IPS-20b (cell line): ENCODE data around the gene NXPH4.

ENCODE experiments used
- H3K27ac ChIP-seq: one replicate; pipeline ENCODE4 v1.5.1; 2013; ENCODE audit warnings: low read length
- H3K27me3 ChIP-seq: 2 replicates; pipeline ENCODE4 v1.6.1; 2013; ENCODE audit warnings: mild to moderate bottlenecking, low read length, inconsistent platforms; ENCODE audit not compliant: insufficient read depth
- H3K36me3 ChIP-seq: 2 replicates; pipeline ENCODE4 v1.6.1; 2013; ENCODE audit warnings: low read depth, mild to moderate bottlenecking, inconsistent platforms, low read length, moderate library complexity; ENCODE audit not compliant: insufficient read depth
- H3K4me1 ChIP-seq: 2 replicates; pipeline ENCODE4 v1.6.1; 2013; ENCODE audit warnings: mild to moderate bottlenecking, control low read depth, inconsistent platforms, low read length, moderate library complexity; ENCODE audit not compliant: insufficient read depth
- H3K4me3 ChIP-seq: 2 replicates; pipeline ENCODE4 v1.5.1; 2013; ENCODE audit warnings: mild to moderate bottlenecking, low read length, inconsistent platforms
- H3K9ac ChIP-seq: 2 replicates; pipeline ENCODE4 v1.6.1; 2013; ENCODE audit warnings: low read depth, mild to moderate bottlenecking, inconsistent platforms, low read length, moderate library complexity
- H3K9me3 ChIP-seq: 2 replicates; pipeline ENCODE4 v1.6.1; 2013; ENCODE audit warnings: mild to moderate bottlenecking, low read depth, low read length, inconsistent platforms; ENCODE audit not compliant: insufficient read depth

The NXPH4 gene

GRCh38 chr12:57196439-57196838 lies 20.2 kb upstream of the NXPH4 start:
- Histone ChIP-seq H3K4me3 (no peak overlapping the region), H3K36me3 (peaks cover 97% of the 10 kb centered on the region), H3K27me3 (no peaks in the 10 kb centered on the region), H3K27ac (no peak overlapping the region), H3K9me3 (no peaks in the 10 kb centered on the region), H3K9ac (no peak overlapping the region), H3K4me1 (no peaks in the 10 kb centered on the region)

DNA sequence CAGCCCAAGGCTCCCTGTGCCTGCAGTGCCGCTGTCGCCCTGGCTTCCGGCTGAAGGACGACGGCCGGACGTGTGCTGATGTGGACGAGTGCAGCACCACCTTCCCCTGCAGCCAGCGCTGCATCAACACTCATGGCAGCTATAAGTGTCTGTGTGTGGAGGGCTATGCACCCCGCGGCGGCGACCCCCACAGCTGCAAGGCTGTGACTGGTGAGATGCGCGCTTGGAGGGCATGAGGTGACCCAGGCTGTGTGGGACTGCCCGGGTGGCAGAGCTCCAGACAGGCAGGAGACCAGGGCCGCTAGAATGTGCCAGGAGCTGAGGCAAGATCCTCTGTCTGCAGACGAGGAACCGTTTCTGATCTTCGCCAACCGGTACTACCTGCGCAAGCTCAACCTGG lies 19.6 kb upstream of the NXPH4 start:
- no peaks in the 10 kb centered on the region for H3K27me3 ChIP-seq
- H3K4me1 ChIP-seq, result no peaks in the 10 kb centered on the region
- H3K36me3 ChIP-seq, result peaks cover 97% of the 10 kb centered on the region
- no peak overlapping the region for H3K27ac ChIP-seq
- H3K9me3 ChIP-seq, result no peaks in the 10 kb centered on the region
- H3K4me3 ChIP-seq, result no peak overlapping the region
- H3K9ac ChIP-seq, result no peak overlapping the region

DNA sequence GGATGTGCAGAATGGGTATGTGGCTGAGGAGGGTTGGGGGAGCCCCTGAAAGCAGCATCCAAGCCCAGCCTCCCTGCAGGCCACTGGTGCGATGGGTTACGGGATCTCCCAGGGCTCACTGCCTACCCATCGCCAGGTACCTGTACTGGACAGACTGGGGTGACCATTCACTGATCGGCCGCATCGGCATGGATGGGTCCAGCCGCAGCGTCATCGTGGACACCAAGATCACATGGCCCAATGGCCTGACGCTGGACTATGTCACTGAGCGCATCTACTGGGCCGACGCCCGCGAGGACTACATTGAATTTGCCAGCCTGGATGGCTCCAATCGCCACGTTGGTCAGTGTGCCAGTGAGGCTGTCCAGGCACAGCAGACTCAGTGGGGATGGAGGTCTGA lies 18.3 kb upstream of the NXPH4 start:
- Histone ChIP-seq H3K27ac (no peak overlapping the region), H3K9me3 (no peaks in the 10 kb centered on the region), H3K36me3 (peaks cover 96% of the 10 kb centered on the region), H3K27me3 (no peaks in the 10 kb centered on the region), H3K4me3 (no peak overlapping the region), H3K9ac (no peak overlapping the region), H3K4me1 (no peaks in the 10 kb centered on the region)

DNA sequence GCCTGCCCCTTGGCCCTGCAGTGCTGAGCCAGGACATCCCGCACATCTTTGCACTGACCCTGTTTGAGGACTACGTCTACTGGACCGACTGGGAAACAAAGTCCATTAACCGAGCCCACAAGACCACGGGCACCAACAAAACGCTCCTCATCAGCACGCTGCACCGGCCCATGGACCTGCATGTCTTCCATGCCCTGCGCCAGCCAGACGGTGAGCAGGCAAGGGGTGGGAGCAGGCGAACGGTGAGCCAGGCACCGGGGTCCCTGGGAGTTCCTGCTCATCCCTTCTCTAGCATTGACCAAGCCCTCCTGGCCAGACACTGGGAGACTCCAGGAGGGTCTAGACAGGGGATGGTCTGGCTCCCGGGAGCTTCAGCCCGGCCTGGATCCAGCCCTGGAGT lies 17.4 kb upstream of the NXPH4 start:
- H3K9me3 ChIP-seq, result no peaks in the 10 kb centered on the region
- peaks cover 96% of the 10 kb centered on the region for H3K36me3 ChIP-seq
- no peak overlapping the region for H3K4me3 ChIP-seq
- H3K27me3 ChIP-seq, result no peaks in the 10 kb centered on the region
- H3K9ac ChIP-seq, result no peak overlapping the region
- no peaks in the 10 kb centered on the region for H3K4me1 ChIP-seq
- H3K27ac ChIP-seq, result no peak overlapping the region

DNA sequence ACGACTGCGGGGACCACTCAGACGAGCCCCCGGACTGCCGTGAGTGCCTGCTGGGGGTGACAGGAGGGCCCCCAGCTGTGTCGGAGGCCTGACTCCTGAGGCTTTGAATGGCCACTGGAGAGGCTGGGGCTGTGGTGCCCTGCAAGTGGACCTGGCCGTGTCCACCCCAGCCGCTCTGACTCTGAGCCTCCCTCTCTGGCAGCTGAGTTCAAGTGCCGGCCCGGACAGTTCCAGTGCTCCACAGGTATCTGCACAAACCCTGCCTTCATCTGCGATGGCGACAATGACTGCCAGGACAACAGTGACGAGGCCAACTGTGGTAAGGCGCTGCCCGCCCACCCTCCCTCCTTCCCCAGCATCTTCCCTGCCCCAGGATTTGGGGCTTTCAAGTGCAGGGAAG lies 16.1 kb upstream of the NXPH4 start:
- H3K9me3 ChIP-seq, result no peaks in the 10 kb centered on the region
- H3K9ac ChIP-seq, result no peak overlapping the region
- no peaks in the 10 kb centered on the region for H3K27me3 ChIP-seq
- H3K4me1 ChIP-seq, result no peaks in the 10 kb centered on the region
- H3K4me3 ChIP-seq, result no peak overlapping the region
- peaks cover 96% of the 10 kb centered on the region for H3K36me3 ChIP-seq
- no peak overlapping the region for H3K27ac ChIP-seq

DNA sequence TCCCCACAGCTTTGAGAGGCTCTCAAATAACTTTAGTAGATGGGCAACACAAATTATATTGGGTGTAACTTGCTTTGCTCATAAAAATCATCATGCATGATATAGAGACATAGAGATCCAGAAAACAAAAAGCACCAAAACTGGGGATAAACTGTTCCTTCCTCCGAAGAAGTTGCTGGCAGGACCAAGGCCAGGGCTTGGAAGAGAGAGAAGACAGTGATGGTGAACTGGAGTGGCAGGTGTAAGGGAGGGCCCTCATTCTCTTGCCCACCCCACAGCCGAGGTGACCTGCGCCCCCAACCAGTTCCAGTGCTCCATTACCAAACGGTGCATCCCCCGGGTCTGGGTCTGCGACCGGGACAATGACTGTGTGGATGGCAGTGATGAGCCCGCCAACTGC lies 15.4 kb upstream of the NXPH4 start:
- Histone ChIP-seq H3K36me3 (peaks cover 96% of the 10 kb centered on the region), H3K27ac (no peak overlapping the region), H3K9ac (no peak overlapping the region), H3K9me3 (no peaks in the 10 kb centered on the region), H3K4me1 (no peaks in the 10 kb centered on the region), H3K4me3 (no peak overlapping the region), H3K27me3 (no peaks in the 10 kb centered on the region)

DNA sequence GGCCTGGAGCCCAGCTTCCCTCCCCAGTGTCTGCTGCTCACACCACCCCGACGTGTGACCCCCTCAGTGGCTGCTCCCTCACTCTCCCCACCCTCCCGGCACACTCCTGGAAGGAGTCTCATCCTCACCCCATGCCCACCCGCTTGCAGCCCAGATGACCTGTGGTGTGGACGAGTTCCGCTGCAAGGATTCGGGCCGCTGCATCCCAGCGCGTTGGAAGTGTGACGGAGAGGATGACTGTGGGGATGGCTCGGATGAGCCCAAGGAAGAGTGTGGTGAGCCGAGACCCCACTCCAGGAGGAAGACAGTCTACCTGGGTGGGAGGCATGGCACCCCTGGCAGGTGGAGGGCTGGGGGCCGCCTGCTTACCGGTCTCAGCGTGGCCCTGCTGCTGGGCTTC lies 15.0 kb upstream of the NXPH4 start:
- Histone ChIP-seq H3K36me3 (peaks cover 96% of the 10 kb centered on the region), H3K9ac (no peak overlapping the region), H3K4me1 (no peaks in the 10 kb centered on the region), H3K27me3 (no peaks in the 10 kb centered on the region), H3K27ac (no peak overlapping the region), H3K4me3 (no peak overlapping the region), H3K9me3 (no peaks in the 10 kb centered on the region)

GRCh38 chr12:57202321-57202720 lies 14.3 kb upstream of the NXPH4 start:
- no peaks in the 10 kb centered on the region for H3K9me3 ChIP-seq
- no peaks in the 10 kb centered on the region for H3K4me1 ChIP-seq
- H3K9ac ChIP-seq, result no peak overlapping the region
- H3K4me3 ChIP-seq, result no peak overlapping the region
- no peak overlapping the region for H3K27ac ChIP-seq
- no peaks in the 10 kb centered on the region for H3K27me3 ChIP-seq
- H3K36me3 ChIP-seq, result peaks cover 90% of the 10 kb centered on the region

GRCh38 chr12:57203201-57203600 lies 13.4 kb upstream of the NXPH4 start:
- peaks cover 89% of the 10 kb centered on the region for H3K36me3 ChIP-seq
- no peaks in the 10 kb centered on the region for H3K9me3 ChIP-seq
- H3K9ac ChIP-seq, result no peak overlapping the region
- no peaks in the 10 kb centered on the region for H3K27me3 ChIP-seq
- no peak overlapping the region for H3K4me3 ChIP-seq
- no peak overlapping the region for H3K27ac ChIP-seq
- no peaks in the 10 kb centered on the region for H3K4me1 ChIP-seq

DNA sequence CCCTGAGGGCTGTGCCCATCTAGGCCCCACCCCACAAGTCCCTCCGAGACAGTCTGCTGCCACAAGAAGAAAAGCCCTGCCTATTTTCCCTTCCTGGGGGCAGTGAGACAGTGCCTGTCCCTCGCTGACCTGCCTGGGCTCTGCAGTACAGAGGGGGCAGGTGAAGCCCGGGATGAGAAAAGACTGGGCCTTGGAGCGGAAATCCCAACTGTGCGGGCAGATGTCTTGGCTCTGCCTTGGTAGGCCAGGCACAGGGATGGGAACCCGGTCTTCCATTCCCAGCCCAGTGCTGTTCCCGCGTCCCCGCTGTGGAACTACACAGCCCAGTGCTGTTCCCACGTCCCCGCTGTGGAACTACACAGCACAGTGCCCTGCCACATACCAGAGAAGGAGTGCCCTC lies 12.8 kb upstream of the NXPH4 start:
- H3K27ac ChIP-seq, result no peak overlapping the region
- no peaks in the 10 kb centered on the region for H3K27me3 ChIP-seq
- H3K4me3 ChIP-seq, result no peak overlapping the region
- no peaks in the 10 kb centered on the region for H3K4me1 ChIP-seq
- H3K9ac ChIP-seq, result no peak overlapping the region
- H3K9me3 ChIP-seq, result no peaks in the 10 kb centered on the region
- H3K36me3 ChIP-seq, result peaks cover 89% of the 10 kb centered on the region

- no peak overlapping the region for H3K9ac ChIP-seq
- H3K36me3 ChIP-seq, result peaks cover 89% of the 10 kb centered on the region
- H3K4me1 ChIP-seq, result no peaks in the 10 kb centered on the region
- H3K4me3 ChIP-seq, result no peak overlapping the region
- no peak overlapping the region for H3K27ac ChIP-seq
- H3K27me3 ChIP-seq, result no peaks in the 10 kb centered on the region
- H3K9me3 ChIP-seq, result no peaks in the 10 kb centered on the region
These were observed 12.1 kb upstream of the NXPH4 start for GRCh38 chr12:57204454-57204853.

DNA sequence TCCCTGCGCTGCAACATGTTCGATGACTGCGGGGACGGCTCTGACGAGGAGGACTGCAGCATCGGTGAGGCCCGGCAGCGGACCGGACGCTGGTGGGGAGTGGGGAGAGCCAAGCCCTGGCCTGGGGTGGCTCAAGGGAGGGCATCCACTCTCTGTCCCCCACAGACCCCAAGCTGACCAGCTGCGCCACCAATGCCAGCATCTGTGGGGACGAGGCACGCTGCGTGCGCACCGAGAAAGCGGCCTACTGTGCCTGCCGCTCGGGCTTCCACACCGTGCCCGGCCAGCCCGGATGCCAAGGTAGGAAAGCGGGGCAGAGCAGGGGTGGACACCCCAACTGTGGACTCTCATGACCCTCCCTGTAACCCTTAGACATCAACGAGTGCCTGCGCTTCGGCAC lies 11.4 kb upstream of the NXPH4 start:
- Histone ChIP-seq H3K36me3 (peaks cover 89% of the 10 kb centered on the region), H3K27me3 (no peaks in the 10 kb centered on the region), H3K9ac (no peak overlapping the region)

GRCh38 chr12:57205931-57206330 lies 10.7 kb upstream of the NXPH4 start:
- Histone ChIP-seq H3K36me3 (peaks cover 90% of the 10 kb centered on the region), H3K9me3 (no peaks in the 10 kb centered on the region), H3K4me3 (no peak overlapping the region), H3K27me3 (no peaks in the 10 kb centered on the region), H3K4me1 (no peaks in the 10 kb centered on the region), H3K9ac (no peak overlapping the region), H3K27ac (no peak overlapping the region)

More for the DNA sequence above, 11.4 kb upstream of the NXPH4 start:
- no peaks in the 10 kb centered on the region for H3K9me3 ChIP-seq
- H3K4me3 ChIP-seq, result no peak overlapping the region
- H3K27ac ChIP-seq, result no peak overlapping the region
- H3K4me1 ChIP-seq, result no peaks in the 10 kb centered on the region
